ENCODE results near the gene SETD2. TPM values are rescaled to one million over a fixed set of nuclear protein-coding genes. Genes with fewer than 3 reads are reported as not detected.
A peak's percentile ranks its signal among the peaks of the same experiment; 100 is the strongest.

Gene SETD2
- total and polyA plus RNA-seq, 2 of the 8 experiments (the other 6 are each of a cell fraction or from before 2014, with no cell fraction given) = 15.7 to 46.3 TPM

DNA sequence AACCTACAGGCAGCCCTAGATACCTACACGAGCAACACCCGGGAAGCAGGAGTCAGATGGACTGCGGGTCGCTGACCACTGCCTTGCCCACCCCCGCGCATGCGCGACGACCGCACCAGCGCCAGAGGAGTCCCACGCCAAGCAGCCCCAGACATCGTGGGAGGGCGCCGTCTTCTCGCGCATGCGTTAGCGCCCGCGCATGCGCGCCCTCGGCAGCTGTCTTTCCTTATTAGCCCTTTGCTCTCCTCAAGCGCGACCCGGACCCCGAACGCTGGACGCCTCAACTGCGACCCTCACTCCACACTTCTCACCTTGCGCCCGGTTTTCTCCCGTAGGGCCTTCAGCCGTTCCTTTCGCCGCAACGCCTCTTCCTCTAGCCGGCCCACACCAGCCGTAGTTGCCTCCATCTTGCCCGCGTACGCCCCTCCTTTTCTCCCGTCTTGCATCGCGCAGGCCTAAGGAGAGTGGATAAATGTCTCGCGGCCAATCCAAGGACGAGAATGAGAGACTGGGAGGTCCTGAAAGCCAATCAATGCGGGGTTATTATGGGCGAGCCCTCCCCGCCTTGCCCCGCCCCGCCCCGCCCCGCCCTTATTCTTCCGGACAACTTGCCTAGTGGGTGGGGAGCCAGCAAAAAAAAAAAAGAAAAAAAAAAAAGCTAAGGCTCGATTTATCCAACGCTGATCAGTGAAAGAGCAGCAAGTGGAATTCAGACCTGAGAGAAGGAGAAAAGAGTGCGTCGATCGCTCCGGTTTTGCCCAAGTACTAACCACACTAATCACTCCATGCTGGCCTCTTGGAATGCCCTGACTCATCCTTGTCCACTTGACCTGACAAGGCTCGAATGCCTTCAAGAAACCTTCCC, 187.4 kb downstream of the SETD2 start, which contains the start of gene CCDC12 (continued):
- TF ChIP-seq TAF7 (optimal IDR thresholded peaks at IDR 0.05; ENCODE audit: borderline replicate concordance, low read depth, low read length) (peak; percentile 51), SRF (IDR thresholded peaks at IDR 0.05; ENCODE audit: low read depth, low read length) (peak; percentile 83), MAFK (IDR thresholded peaks at IDR 0.05; ENCODE audit: low read depth, low read length) (peak; percentile 80; the same call in 1 of the 2 replicates), ASH2L (IDR thresholded peaks at IDR 0.05; ENCODE audit: low read length) (peak; percentile 18), EP300 (IDR thresholded peaks at IDR 0.05; ENCODE audit: borderline replicate concordance in 1 of 2, low read depth in 2 of 2, low read length in 2 of 2) (no peak), RFX5 (IDR thresholded peaks at IDR 0.05; ENCODE audit: borderline replicate concordance, low read depth, low read length) (no peak), RXRA (IDR thresholded peaks at IDR 0.05; ENCODE audit: insufficient read depth, low read depth, low read length) (no peak), PHF8 (conservative IDR thresholded peaks at IDR 0.05; ENCODE audit: low read depth, low read length) (peak; percentile 99), NANOG (IDR thresholded peaks at IDR 0.05; ENCODE audit: insufficient read depth, low read depth, low read length, poor library complexity, severe bottlenecking) (no peak), POLR2AphosphoS5 (IDR thresholded peaks at IDR 0.05; ENCODE audit: low read depth, low read length) (peak; percentile 97), EZH2 (IDR thresholded peaks at IDR 0.05; ENCODE audit: low read depth, low read length, severe bottlenecking) (no peak), POU5F1 (IDR thresholded peaks at IDR 0.05; ENCODE audit: low read depth, low read length) (no peak), GTF2F1 (IDR thresholded peaks at IDR 0.05; ENCODE audit: borderline replicate concordance, low read depth, low read length) (no peak), RAD21 (IDR thresholded peaks at IDR 0.05 in 1 of 2, conservative IDR thresholded peaks at IDR 0.05 in 1 of 2; ENCODE audit: low read depth in 2 of 2, low read length in 2 of 2) (no peak), TBP (IDR thresholded peaks at IDR 0.05; ENCODE audit: low read depth, low read length) (peak; percentile 75; the same call in 1 of the 2 replicates), TCF12 (IDR thresholded peaks at IDR 0.05; ENCODE audit: low read depth, low read length) (no peak), TAF1 (IDR thresholded peaks at IDR 0.05; ENCODE audit: low read depth, low read length) (peak; percentile 90)
- TF ChIP-seq, protein P1, sequence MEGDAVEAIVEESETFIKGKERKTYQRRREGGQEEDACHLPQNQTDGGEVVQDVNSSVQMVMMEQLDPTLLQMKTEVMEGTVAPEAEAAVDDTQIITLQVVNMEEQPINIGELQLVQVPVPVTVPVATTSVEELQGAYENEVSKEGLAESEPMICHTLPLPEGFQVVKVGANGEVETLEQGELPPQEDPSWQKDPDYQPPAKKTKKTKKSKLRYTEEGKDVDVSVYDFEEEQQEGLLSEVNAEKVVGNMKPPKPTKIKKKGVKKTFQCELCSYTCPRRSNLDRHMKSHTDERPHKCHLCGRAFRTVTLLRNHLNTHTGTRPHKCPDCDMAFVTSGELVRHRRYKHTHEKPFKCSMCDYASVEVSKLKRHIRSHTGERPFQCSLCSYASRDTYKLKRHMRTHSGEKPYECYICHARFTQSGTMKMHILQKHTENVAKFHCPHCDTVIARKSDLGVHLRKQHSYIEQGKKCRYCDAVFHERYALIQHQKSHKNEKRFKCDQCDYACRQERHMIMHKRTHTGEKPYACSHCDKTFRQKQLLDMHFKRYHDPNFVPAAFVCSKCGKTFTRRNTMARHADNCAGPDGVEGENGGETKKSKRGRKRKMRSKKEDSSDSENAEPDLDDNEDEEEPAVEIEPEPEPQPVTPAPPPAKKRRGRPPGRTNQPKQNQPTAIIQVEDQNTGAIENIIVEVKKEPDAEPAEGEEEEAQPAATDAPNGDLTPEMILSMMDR (IDR thresholded peaks at IDR 0.05; ENCODE audit: control extremely low read depth in 1 of 3, insufficient read depth in 1 of 3, low read depth in 1 of 3, low read length in 3 of 3) = no peak
- TF ChIP-seq, protein P2, sequence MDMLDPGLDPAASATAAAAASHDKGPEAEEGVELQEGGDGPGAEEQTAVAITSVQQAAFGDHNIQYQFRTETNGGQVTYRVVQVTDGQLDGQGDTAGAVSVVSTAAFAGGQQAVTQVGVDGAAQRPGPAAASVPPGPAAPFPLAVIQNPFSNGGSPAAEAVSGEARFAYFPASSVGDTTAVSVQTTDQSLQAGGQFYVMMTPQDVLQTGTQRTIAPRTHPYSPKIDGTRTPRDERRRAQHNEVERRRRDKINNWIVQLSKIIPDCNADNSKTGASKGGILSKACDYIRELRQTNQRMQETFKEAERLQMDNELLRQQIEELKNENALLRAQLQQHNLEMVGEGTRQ (IDR thresholded peaks at IDR 0.05; ENCODE audit: low read length) = no peak

Data from H1 (cell line).